SK-N-SH (cell line): ENCODE results near the gene CCSER1. TPM values are rescaled to one million over a fixed set of nuclear protein-coding genes. Genes with fewer than 3 reads are reported as not detected.

Source experiments
- CTCF ChIA-PET: fragments of 300-600, 350-600 bp; formaldehyde crosslinking; extraction: SDS; loops from one replicate; lab custom pipeline; 2021; lab: Yijun Ruan, JAX
- POLR2A ChIA-PET: fragments of 350-600 bp; sonication (Branson Sonifier 250); formaldehyde crosslinking; extraction: SDS; loops from one replicate; lab custom pipeline; 2020; ENCODE audit warnings: antibody characterized with exemption, inconsistent platforms; lab: Yijun Ruan, JAX
- DNase-seq: peaks from one replicate; pipeline ENCODE4 v3.0.0; 2012
- H2AFZ ChIP-seq: fragments of 200-600 bp; sonication (generic); 2 replicates; pipeline ENCODE4 v1.8.1; 2016; ENCODE audit warnings: antibody characterized with exemption, mild to moderate bottlenecking, low read depth
- H3F3A ChIP-seq: fragments of 200-600 bp; sonication (generic); replicated peaks from 2 replicates; pipeline ENCODE3; 2016; ENCODE audit warnings: antibody characterized with exemption, mild to moderate bottlenecking; ENCODE audit not compliant: insufficient read depth
- H3K27ac ChIP-seq, 2 experiments: fragments of 200-500 bp in 1 of 2; fragments of 200-600 bp in 1 of 2; sonication (Bioruptor generic) in 1 of 2; sonication (generic), shearing (Covaris generic) in 1 of 2; 2 replicates each; pipeline versions ENCODE4 v1.5.1 to v1.6.1; 2014 to 2016; ENCODE audit warnings: low read depth in 2 of 2, inconsistent platforms in 1 of 2, low read length in 1 of 2, mild to moderate bottlenecking in 1 of 2, mixed read lengths in 1 of 2
- H3K27me3 ChIP-seq: fragments of 200-600 bp; sonication (generic), shearing (Covaris generic); 2 replicates; pipeline ENCODE4 v1.6.1; 2016; ENCODE audit warnings: mixed run types; ENCODE audit not compliant: insufficient read depth
- H3K36me3 ChIP-seq, 2 experiments: fragments of 200-500 bp in 1 of 2; fragments of 200-600 bp in 1 of 2; sonication (Bioruptor generic) in 1 of 2; sonication (generic) in 1 of 2; replicated peaks in 1 of 2; 2 replicates each; pipeline versions ENCODE3 to v1.5.1; 2014 to 2016; ENCODE audit warnings: low read length in 1 of 2, mild to moderate bottlenecking in 1 of 2; ENCODE audit not compliant: insufficient read depth in 2 of 2, control insufficient read depth in 1 of 2
- H3K4me1 ChIP-seq, 2 experiments: fragments of 200-500 bp in 1 of 2; fragments of 200-600 bp in 1 of 2; sonication (Bioruptor generic) in 1 of 2; sonication (generic), shearing (Covaris generic) in 1 of 2; 2 replicates each; pipeline versions ENCODE4 v1.5.1 to v1.6.1; 2014 to 2016; ENCODE audit warnings: low read depth in 1 of 2, low read length in 1 of 2, mixed run types in 1 of 2; ENCODE audit not compliant: insufficient read depth in 2 of 2, control insufficient read depth in 1 of 2
- H3K4me2 ChIP-seq: fragments of 200-600 bp; sonication (generic), shearing (Covaris generic); 2 replicates; pipeline ENCODE4 v1.6.1; 2017; ENCODE audit warnings: mixed run types
- H3K4me3 ChIP-seq, 2 experiments: fragments of 200-500 bp in 1 of 2; fragments of 200-600 bp in 1 of 2; sonication (Bioruptor generic) in 1 of 2; sonication (generic), shearing (Covaris generic) in 1 of 2; 2 replicates each; pipeline versions ENCODE4 v1.5.1 to v1.8.1; 2014 to 2016; ENCODE audit warnings: low read depth in 2 of 2, inconsistent platforms in 1 of 2, low read length in 1 of 2, mild to moderate bottlenecking in 1 of 2, mixed read lengths in 1 of 2, moderate library complexity in 1 of 2
- H3K79me2 ChIP-seq: fragments of 200-600 bp; sonication (generic); 2 replicates; pipeline ENCODE4 v1.8.1; 2017; ENCODE audit warnings: mild to moderate bottlenecking; ENCODE audit not compliant: insufficient read depth
- H3K9ac ChIP-seq: fragments of 200-600 bp; sonication (generic); 2 replicates; pipeline ENCODE4 v1.6.1; 2017; ENCODE audit warnings: mixed run types
- H3K9me2 ChIP-seq: fragments of 200-600 bp; sonication (generic); 2 replicates; pipeline ENCODE4 v1.6.1; 2017; ENCODE audit warnings: mixed run types
- H3K9me3 ChIP-seq: fragments of 200-600 bp; sonication (generic); 2 replicates; pipeline ENCODE4 v1.6.1; 2017; ENCODE audit warnings: mixed run types, mild to moderate bottlenecking, moderate library complexity
- H4K20me1 ChIP-seq: fragments of 200-600 bp; sonication (generic); 2 replicates; pipeline ENCODE4 v1.6.1; 2017; ENCODE audit warnings: mild to moderate bottlenecking, mixed run types; ENCODE audit not compliant: insufficient read depth
- CHD2 ChIP-seq: fragments of 150-350 bp; IDR thresholded peaks from 2 replicates; pipeline ENCODE4 v1.6.1; 2018; ENCODE audit warnings: low read length; ENCODE audit not compliant: partially characterized antibody
- ELF1 ChIP-seq: IDR thresholded peaks from 2 replicates; pipeline ENCODE4 v1.4.0; 2012
- EP300 ChIP-seq, 2 experiments: IDR thresholded peaks; 2 replicates each; pipeline versions ENCODE4 v1.4.0 to v1.6.1; 2012; ENCODE audit warnings: borderline replicate concordance in 1 of 2, low read depth in 1 of 2, low read length in 1 of 2
- EZH2phosphoT487 ChIP-seq: fragments of 200-600 bp; sonication (generic); IDR thresholded peaks from 2 replicates; pipeline ENCODE4 v1.6.1; 2017; ENCODE audit warnings: low read depth, mixed run types, mild to moderate bottlenecking, antibody characterized with exemption, moderate library complexity, borderline replicate concordance
- FOSL2 ChIP-seq: IDR thresholded peaks from 2 replicates; pipeline ENCODE4 v1.4.0; 2012; ENCODE audit warnings: low read depth, mild to moderate bottlenecking, moderate library complexity, borderline replicate concordance
- GABPA ChIP-seq: IDR thresholded peaks from 2 replicates; pipeline ENCODE4 v1.4.0; 2012; ENCODE audit warnings: low read depth, mild to moderate bottlenecking
- GATA2 ChIP-seq: sonication (generic); formaldehyde crosslinking; IDR thresholded peaks from 2 replicates; pipeline ENCODE4 v1.5.0; 2020; ENCODE audit warnings: mild to moderate bottlenecking, missing genetic modification reagents
- JUND ChIP-seq: IDR thresholded peaks from 2 replicates; pipeline ENCODE4 v1.4.0; 2012
- MEF2A ChIP-seq: IDR thresholded peaks from 2 replicates; pipeline ENCODE4 v1.4.0; 2012; ENCODE audit warnings: low read depth, borderline replicate concordance
- NRF1 ChIP-seq: IDR thresholded peaks from 2 replicates; pipeline ENCODE4 v1.6.1; 2012; ENCODE audit warnings: low read depth, mild to moderate bottlenecking, low read length
- PBX3 ChIP-seq: IDR thresholded peaks from 2 replicates; pipeline ENCODE4; 2012
- POLR2AphosphoS5 ChIP-seq: IDR thresholded peaks from 2 replicates; pipeline ENCODE4 v1.6.1; 2012; ENCODE audit warnings: low read depth, low read length
- RAD21 ChIP-seq: IDR thresholded peaks from 2 replicates; pipeline ENCODE4 v1.6.1; 2012; ENCODE audit warnings: mild to moderate bottlenecking, low read length
- SIN3A ChIP-seq: IDR thresholded peaks from 2 replicates; pipeline ENCODE4 v1.6.1; 2012; ENCODE audit warnings: low read depth, mild to moderate bottlenecking, low read length, moderate library complexity, borderline replicate concordance
- TCF12 ChIP-seq: IDR thresholded peaks from 2 replicates; pipeline ENCODE4 v1.4.0; 2012
- WGBS: methylation state at CpG from one replicate; pipeline ENCODE4 v1.1.6; 2017; ENCODE audit warnings: low lambda C conversion rate; 5-methylcytosine and 5-hydroxymethylcytosine counted together
- polyA plus RNA-seq, 3 experiments: library from polyadenylated mRNA; depleted of rRNA; stranded (reverse); fragments of >200 nt; gene quantifications; 2 replicates each; pipeline ENCODE4 v1.2.3, GENCODE V29; 2012
- TF ChIP-seq, protein P1 (sequence below): fragments of 150-350 bp; IDR thresholded peaks from 2 replicates; pipeline ENCODE4 v1.6.1; 2016; ENCODE audit warnings: mild to moderate bottlenecking, low read depth, low read length
- TF ChIP-seq, protein P2 (sequence below): IDR thresholded peaks from 2 replicates; pipeline ENCODE4 v1.4.0; 2012; ENCODE audit warnings: low read depth, borderline replicate concordance

Gene CCSER1
- polyA plus RNA-seq, 1 of the 3 experiments (the other 2 are of a cell fraction): 0.05 TPM

DNA sequence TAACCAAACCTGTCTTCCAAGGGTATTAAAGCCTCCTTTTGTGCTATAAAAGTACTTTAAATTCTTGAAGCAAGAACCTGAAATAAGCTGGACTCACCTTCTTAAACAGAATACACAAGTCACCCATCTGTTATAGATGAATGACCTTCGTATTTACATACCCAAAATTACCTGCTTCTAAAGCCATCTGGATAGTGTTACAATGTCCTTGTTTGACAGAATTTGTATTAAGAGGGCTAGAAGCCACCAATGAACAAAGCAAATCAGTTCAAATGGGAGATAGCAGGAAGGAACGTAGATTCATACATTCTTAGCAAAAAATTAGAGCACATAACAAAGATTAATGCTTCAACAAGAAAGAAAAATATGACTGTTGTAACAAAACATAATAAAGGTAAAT lies 33.7 kb upstream of the CCSER1 start:
- Histone ChIP-seq H3K79me2 (no peaks in the 10 kb centered on the region), H3K4me2 (no peak overlapping the region), H2AFZ (no peak overlapping the region), H3K36me3 (no peaks in the 10 kb centered on the region), H3K9me3 (no peaks in the 10 kb centered on the region), H4K20me1 (no peaks in the 10 kb centered on the region), H3K4me3 (no peak overlapping the region), H3K4me1 (no peaks in the 10 kb centered on the region), H3K27me3 (no peaks in the 10 kb centered on the region), H3K9me2 (no peaks in the 10 kb centered on the region), H3F3A (no peaks in the 10 kb centered on the region), H3K9ac (no peak overlapping the region), H3K27ac (no peak overlapping the region)
- DNase-seq: no peak
- POLR2A ChIA-PET: no interaction called here
- 27% methylated on average over 2 of the region's 2 CpGs for WGBS
- TF ChIP-seq PBX3 (no peak), GATA2 (CRISPR knock-in tag) (no peak), TCF12 (no peak), NRF1 (no peak), FOSL2 (no peak), POLR2AphosphoS5 (no peak), ELF1 (no peak), JUND (no peak), EP300 (IDR thresholded peaks at IDR 0.05; ENCODE audit: borderline replicate concordance in 1 of 2, low read depth in 1 of 2, low read length in 1 of 2) (no peak), RAD21 (no peak)
- CTCF ChIA-PET: no interaction called here

DNA sequence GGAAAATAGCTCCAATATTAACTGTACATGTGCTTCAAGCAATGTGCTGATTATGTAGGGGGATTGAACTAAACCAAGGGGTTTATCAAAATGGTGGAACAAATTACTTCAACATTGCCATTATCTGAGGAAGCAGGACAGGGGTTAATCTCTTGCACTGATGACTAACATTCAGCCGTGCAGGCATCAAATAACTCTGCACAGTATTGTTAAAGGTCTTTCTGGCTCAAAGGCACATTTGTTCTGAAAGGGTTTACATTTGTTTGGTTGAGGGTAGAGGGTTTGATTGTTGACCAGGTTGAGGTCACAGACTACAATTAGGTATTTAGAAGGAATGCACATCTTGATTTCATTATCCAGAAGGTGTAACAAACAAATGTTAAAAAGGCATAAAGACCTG lies 32.2 kb upstream of the CCSER1 start:
- Histone ChIP-seq H3K27ac (no peak overlapping the region), H3K4me2 (no peak overlapping the region), H3K9me2 (no peaks in the 10 kb centered on the region), H3K79me2 (no peaks in the 10 kb centered on the region), H2AFZ (no peak overlapping the region), H3K4me1 (no peaks in the 10 kb centered on the region), H3K27me3 (no peaks in the 10 kb centered on the region), H4K20me1 (no peaks in the 10 kb centered on the region), H3K36me3 (no peaks in the 10 kb centered on the region), H3K9ac (no peak overlapping the region), H3F3A (no peaks in the 10 kb centered on the region), H3K4me3 (no peak overlapping the region), H3K9me3 (no peaks in the 10 kb centered on the region)
- ChIA-PET CTCF (interaction anchor here (1.9 kb wide), 1 partner anchor 10 kb away, joined by 5 read pairs; no protein-coding TSS in a partner anchor), POLR2A (no interaction called here)
- DNase-seq: no peak
- no peak for TF ChIP-seq SIN3A
- TF ChIP-seq EZH2phosphoT487: no peak
- TF ChIP-seq, protein P1, sequence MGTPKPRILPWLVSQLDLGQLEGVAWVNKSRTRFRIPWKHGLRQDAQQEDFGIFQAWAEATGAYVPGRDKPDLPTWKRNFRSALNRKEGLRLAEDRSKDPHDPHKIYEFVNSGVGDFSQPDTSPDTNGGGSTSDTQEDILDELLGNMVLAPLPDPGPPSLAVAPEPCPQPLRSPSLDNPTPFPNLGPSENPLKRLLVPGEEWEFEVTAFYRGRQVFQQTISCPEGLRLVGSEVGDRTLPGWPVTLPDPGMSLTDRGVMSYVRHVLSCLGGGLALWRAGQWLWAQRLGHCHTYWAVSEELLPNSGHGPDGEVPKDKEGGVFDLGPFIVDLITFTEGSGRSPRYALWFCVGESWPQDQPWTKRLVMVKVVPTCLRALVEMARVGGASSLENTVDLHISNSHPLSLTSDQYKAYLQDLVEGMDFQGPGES: no peak
- TF ChIP-seq, protein P2, sequence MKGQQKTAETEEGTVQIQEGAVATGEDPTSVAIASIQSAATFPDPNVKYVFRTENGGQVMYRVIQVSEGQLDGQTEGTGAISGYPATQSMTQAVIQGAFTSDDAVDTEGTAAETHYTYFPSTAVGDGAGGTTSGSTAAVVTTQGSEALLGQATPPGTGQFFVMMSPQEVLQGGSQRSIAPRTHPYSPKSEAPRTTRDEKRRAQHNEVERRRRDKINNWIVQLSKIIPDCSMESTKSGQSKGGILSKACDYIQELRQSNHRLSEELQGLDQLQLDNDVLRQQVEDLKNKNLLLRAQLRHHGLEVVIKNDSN: no peak
- no peak for TF ChIP-seq CHD2
- no peak for TF ChIP-seq MEF2A
- TF ChIP-seq EP300 (IDR thresholded peaks at IDR 0.05; ENCODE audit: borderline replicate concordance in 1 of 2, low read depth in 1 of 2, low read length in 1 of 2): no peak
- no peak for TF ChIP-seq TCF12
- TF ChIP-seq NRF1: no peak
- no peak for TF ChIP-seq POLR2AphosphoS5
- no peak for TF ChIP-seq GABPA
- TF ChIP-seq FOSL2: no peak
- WGBS: 40% methylated on average over 1 of the region's 1 CpG
